Liver (tissue), 3 donors: ENCODE results near the gene SNAP47.

Source experiments
- CTCF ChIP-seq: fragments of 150-350 bp; IDR thresholded peaks from 2 replicates; pipeline ENCODE4 v1.5.1; 2017; ENCODE audit warnings: improper control_type of control experiment, low read depth, low read length; ENCODE audit not compliant: missing input control
- TAF1 ChIP-seq: conservative IDR thresholded peaks from 2 replicates; pipeline ENCODE4 v1.6.1; 2016; ENCODE audit warnings: antibody characterized with exemption, mild to moderate bottlenecking
- YY1 ChIP-seq: IDR thresholded peaks from 2 replicates; pipeline ENCODE4 v1.6.1; 2016; ENCODE audit warnings: antibody characterized with exemption, mild to moderate bottlenecking
- donor health status: healthy.
- donor health status: healthy.

GRCh38 chr1:227796359-227796915 is 61.2 kb downstream of the SNAP47 start:
- TF ChIP-seq CTCF, result no peak
- TF ChIP-seq TAF1, result no peak
- TF ChIP-seq YY1, result no peak
